Stimulated activated CD8-positive, alpha-beta memory T cell treated with anti-CD3 and anti-CD28 coated beads, Interleukin-7, amount 100 ng/mL, for 24 hours (primary cell): ENCODE measurements around the gene MS4A3.
"Not testable (repeated sequence)": the region's sequence is repeated elsewhere in the genome, so short reads cannot be mapped to it uniquely, and the experiment has no call there.

Source experiments
- DNase-seq: peaks from one replicate; pipeline ENCODE4 v3.0.0-alpha.2; 2020; ENCODE audit warnings: low read depth

The MS4A3 gene

DNA sequence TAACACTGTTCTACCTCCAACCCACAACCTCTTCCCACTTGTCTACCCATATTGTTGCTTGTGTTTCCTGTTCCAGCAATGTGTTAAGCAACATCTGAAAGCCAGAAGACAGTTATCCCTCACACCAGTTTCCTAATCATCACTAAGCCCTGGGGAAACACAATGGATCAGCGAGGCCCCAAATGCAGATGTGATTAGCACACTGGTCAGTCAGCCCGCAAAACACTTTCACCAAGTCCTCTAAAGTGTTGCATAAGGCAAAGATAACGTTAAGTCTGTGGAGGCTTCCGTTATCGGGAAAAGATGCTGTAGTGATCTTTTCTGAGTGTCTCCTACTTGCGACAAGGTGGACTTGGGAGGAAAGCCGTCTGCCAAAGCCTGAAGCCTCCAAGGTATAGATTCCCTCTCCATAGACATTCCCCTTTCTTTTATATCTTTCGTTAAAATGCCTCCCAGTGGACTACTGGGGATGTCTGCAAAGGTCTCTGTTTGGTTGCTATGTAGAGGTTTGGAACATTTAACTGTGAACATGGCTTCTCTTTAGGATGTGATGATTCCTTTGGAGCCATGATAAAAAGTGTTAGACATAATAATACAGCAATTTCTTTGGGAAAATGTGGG is at the start of gene MS4A3:
TSS of gene MS4A3 (plus strand) at position 317 of the 621 bp plus-strand sequence. CDS start 4,496 bp downstream, outside the sequence.
- no peak for DNase-seq

- no peak for DNase-seq
Observed at GRCh38 chr11:60016881-60017280, 39.6 kb upstream of the MS4A3 start, which contains the start of gene OOSP4B. Gene OOSP4B (plus strand): TSS chr11:60017181.

GRCh38 chr11:60018058-60018457 is 38.4 kb upstream of the MS4A3 start:
- DNase-seq: no peak

DNA sequence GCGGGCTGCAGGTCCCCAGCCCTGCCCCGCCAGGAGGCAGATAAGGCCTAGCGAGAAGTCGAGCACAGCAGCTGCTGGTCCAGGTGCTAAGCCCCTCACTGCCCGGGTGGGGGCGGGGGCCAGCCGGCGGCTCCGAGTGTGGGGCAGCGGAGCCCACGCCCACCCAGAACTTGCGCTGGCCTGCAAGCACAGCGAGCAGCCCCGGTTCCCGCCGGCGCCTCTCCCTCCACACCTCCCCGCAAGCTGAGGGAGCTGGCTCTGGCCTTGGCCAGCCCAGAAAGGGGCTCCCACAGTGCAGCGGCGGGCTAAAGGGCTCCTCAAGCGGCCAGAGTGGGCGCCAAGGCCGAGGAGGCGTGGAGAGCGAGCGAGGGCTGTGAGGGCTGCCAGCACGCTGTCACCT is 36.1 kb upstream of the MS4A3 start:
- not testable (repeated sequence) for DNase-seq

- no peak for DNase-seq
Observed at GRCh38 chr11:60029015-60029632, 27.3 kb upstream of the MS4A3 start.

DNA sequence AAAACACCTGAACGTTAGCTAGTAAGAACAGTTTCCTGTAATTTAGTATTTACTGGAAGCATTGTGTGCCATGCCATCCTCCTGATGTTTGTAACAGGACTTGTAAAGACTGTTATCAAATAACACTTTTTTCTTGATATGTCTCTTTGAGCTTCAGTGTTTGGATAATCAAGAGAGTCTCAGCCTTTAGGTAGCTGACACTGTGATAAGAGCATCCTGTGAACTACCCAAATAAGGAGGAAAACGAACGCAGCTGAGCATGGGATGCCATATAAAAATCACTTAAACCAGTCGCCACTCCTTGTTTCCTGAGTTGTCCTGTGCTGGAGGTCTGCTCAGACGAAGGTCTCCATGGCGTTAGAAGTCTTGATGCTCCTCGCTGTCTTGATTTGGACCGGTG is 16.4 kb upstream of the MS4A3 start, which contains the start of gene OOSP2:
TSS of gene OOSP2 (plus strand) at position 301 of the 400 bp plus-strand sequence. CDS start at position 352, 51 bp downstream.
- no peak for DNase-seq

GRCh38 chr11:60050422-60050821 is 6.0 kb upstream of the MS4A3 start:
- DNase-seq: not testable (repeated sequence)

GRCh38 chr11:60050839-60051238 is 5.6 kb upstream of the MS4A3 start:
- DNase-seq: not testable (repeated sequence)

GRCh38 chr11:60059052-60059451 is 2.6 kb downstream of the MS4A3 start:
- DNase-seq: no peak

- DNase-seq: no peak
Observed at GRCh38 chr11:60059521-60060240, 3.2 kb downstream of the MS4A3 start.

GRCh38 chr11:60064111-60064510 is 7.6 kb downstream of the MS4A3 start:
- no peak for DNase-seq

- DNase-seq: no peak
Observed at GRCh38 chr11:60065801-60066200, 9.3 kb downstream of the MS4A3 start.

GRCh38 chr11:60069450-60069849 is 13.0 kb downstream of the MS4A3 start:
- DNase-seq: no peak

DNA sequence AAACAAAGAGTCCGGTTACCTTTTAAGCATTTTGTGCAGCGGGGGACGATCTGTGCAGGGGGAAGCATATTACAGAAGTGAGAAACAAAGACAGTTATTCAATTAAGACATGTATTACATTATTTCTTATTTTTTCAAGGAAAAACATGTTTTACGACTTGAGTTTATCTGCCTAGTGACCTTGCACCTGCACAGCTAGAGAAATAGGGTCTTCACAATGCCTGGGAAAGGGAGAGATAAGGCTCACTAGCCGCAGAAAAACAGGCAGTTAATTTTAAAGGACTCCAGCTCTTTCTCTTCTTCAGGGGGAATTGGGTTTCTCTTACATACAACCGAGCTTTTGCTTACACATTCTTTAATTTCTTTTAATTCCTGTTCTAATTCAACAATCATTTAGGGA is 15.2 kb downstream of the MS4A3 start:
- not testable (repeated sequence) for DNase-seq

GRCh38 chr11:60077216-60077817 is 20.9 kb downstream of the MS4A3 start:
- DNase-seq: no peak

- no peak for DNase-seq
Observed at GRCh38 chr11:60077981-60078380, 21.5 kb downstream of the MS4A3 start.

GRCh38 chr11:60078745-60079144 is 22.3 kb downstream of the MS4A3 start:
- DNase-seq: no peak

DNA sequence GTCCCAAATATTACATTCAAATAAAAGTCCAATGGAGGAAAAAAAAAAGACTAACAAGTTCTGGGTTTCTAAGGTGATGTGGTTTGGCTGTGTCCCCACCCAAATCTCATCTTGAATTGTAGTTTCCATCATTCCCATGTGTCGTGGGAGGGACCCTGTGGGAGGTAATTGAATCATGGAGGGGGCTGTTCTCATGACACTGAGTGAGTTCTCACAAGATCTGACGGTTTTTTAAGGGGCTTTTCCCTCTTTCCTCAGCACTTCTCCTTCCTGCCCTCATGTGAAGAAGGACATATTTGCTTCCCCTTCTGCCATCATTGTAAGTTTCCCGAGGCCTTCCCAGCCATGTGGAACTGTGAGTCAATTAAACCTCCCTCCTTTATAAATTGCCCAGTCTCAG is 24.1 kb downstream of the MS4A3 start:
- no peak for DNase-seq

GRCh38 chr11:60084631-60085273 is 28.3 kb downstream of the MS4A3 start:
- no peak for DNase-seq

DNA sequence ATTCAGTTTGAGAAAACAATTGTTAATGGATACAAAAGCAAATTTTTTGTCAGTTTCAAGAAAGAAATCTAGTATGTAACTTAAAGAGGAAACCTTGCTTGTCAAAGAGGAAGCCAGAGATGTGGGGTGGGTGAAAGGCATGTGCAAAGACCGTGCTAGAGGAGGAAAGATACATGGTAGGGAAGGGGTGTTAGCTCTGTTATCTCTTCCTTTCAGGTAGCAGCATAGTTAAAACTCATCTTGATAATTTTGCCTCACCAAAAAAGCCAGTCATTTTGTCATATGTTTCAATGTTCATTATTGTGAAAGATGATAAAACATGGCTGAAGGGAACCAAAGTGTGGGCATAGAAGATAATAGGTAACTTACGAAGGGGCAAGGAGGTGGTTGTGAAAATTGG is 29.4 kb downstream of the MS4A3 start:
- no peak for DNase-seq

DNA sequence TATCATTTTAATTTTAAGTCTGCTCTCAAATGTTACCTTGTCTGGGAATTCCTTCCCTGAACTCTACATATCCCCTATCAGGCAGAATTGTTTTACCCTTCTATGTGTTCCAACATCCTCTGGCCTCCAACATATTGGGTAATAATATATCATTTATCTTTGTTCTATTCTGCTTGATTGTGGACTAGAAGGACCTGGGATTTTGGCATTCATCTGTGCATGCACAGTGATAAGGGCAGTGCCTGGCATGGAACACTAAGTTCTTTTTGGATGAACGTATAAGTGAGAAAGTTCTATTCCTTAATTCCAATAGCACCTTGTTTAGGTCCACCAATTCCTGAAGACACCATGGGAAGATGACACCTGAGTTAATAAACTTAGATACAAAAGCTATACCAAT is 30.8 kb downstream of the MS4A3 start:
- DNase-seq: no peak

DNA sequence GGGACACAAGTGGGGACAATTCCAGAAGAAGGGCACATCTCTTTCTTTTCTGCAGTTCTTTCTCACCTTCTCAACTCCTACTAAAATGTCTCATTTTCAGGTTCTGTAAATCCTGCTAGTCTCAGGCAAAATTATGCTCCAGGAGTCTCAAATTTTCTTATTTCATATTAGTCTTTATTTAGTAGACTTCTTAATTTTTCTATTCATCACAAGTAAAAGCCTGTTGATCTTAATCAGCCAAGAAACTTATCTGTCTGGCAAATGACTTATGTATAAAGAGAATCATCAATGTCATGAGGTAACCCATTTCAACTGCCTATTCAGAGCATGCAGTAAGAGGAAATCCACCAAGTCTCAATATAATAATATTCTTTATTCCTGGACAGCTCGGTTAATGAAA is 31.9 kb downstream of the MS4A3 start, which contains the start of gene MS4A2:
TSS of gene MS4A2 (plus strand) at position 301 of the 400 bp plus-strand sequence. CDS start 102 bp downstream, outside the sequence.
- DNase-seq: no peak
